K562 (cell line): ENCODE results near the gene SP140L. TPM values are rescaled to one million over a fixed set of nuclear protein-coding genes. Genes with fewer than 3 reads are reported as not detected.

Experiments
- BMI1 ChIP-seq: fragments of 150-350 bp; IDR thresholded peaks from 2 replicates; pipeline ENCODE4 v1.6.1; 2014; ENCODE audit warnings: low read length
- CBFA2T2 ChIP-seq: fragments of 450-650 bp; conservative IDR thresholded peaks from 2 replicates; pipeline ENCODE4 v1.6.1; 2017; ENCODE audit warnings: mild to moderate bottlenecking
- CXXC5 ChIP-seq: fragments of 250-450 bp; sonication (Bioruptor Pico); IDR thresholded peaks from 2 replicates; pipeline ENCODE4 v1.8.0; 2022; ENCODE audit warnings: inconsistent platforms, mild to moderate bottlenecking, moderate library complexity
- E2F6 ChIP-seq, 2 experiments: IDR thresholded peaks; 2 replicates each; pipeline ENCODE4 v1.6.1; 2011; ENCODE audit warnings: borderline replicate concordance in 1 of 2, control low read depth in 1 of 2, low read depth in 1 of 2, low read length in 1 of 2, mild to moderate bottlenecking in 1 of 2, mixed read lengths in 1 of 2, moderate library complexity in 1 of 2; ENCODE audit not compliant: insufficient read depth in 1 of 2, insufficient read length in 1 of 2, poor library complexity in 1 of 2, severe bottlenecking in 1 of 2; ENCODE audit errors: extremely low read depth in 1 of 2
- HSF4 ChIP-seq: fragments of 250-450 bp; sonication (Bioruptor Pico); IDR thresholded peaks from 2 replicates; pipeline ENCODE4 v2.1.2; 2022; ENCODE audit warnings: mild to moderate bottlenecking, moderate library complexity, borderline replicate concordance
- MGA ChIP-seq: fragments of 450-650 bp; IDR thresholded peaks from 2 replicates; pipeline ENCODE4 v1.6.1; 2016; ENCODE audit warnings: mild to moderate bottlenecking, moderate library complexity
- PHTF2 ChIP-seq: fragments of 250-450 bp; sonication (Bioruptor Pico); IDR thresholded peaks from 2 replicates; pipeline ENCODE4 v1.5.0; 2021; ENCODE audit warnings: mild to moderate bottlenecking
- POLR3A ChIP-seq: IDR thresholded peaks from 2 replicates; pipeline ENCODE4 v1.6.1; 2011; ENCODE audit warnings: borderline replicate concordance, mild to moderate bottlenecking, moderate library complexity; ENCODE audit not compliant: insufficient read length, insufficient read depth; ENCODE audit errors: extremely low read depth
- SMC3 ChIP-seq: conservative IDR thresholded peaks from 2 replicates; pipeline ENCODE4 v1.6.1; 2011; ENCODE audit warnings: low read depth, low read length, improper control_type of control experiment; ENCODE audit not compliant: insufficient read depth
- SNAPC5 ChIP-seq: fragments of 250-450 bp; sonication (Bioruptor Pico); IDR thresholded peaks from 2 replicates; pipeline ENCODE4 v1.8.0; 2021; ENCODE audit warnings: moderate library complexity, mild to moderate bottlenecking, inconsistent platforms
- TOE1 ChIP-seq, 2 experiments: fragments of 450-650 bp in 1 of 2; sonication (generic) in 1 of 2; formaldehyde crosslinking in 1 of 2; IDR thresholded peaks; 2 replicates each; pipeline versions ENCODE4 v1.7.1 to v1.8.0; 2016 to 2022; ENCODE audit warnings: borderline replicate concordance in 2 of 2, mild to moderate bottlenecking in 2 of 2, antibody characterized with exemption in 1 of 2, inconsistent platforms in 1 of 2, low read depth in 1 of 2, missing genetic modification reagents in 1 of 2, moderate library complexity in 1 of 2
- ZSCAN32 ChIP-seq: fragments of 450-650 bp; formaldehyde crosslinking; IDR thresholded peaks from 2 replicates; pipeline ENCODE4 v1.4.0; 2020; ENCODE audit warnings: mild to moderate bottlenecking, moderate library complexity
- polyA plus RNA-seq, 8 experiments: library from polyadenylated mRNA; depleted of rRNA in 4 of 8; stranded (reverse) in 5 of 8; unstranded in 3 of 8; fragments of >200 nt; fragmentation: Nextera tagmentation in 2 of 8; fragmentation: Illumina TruSeq in 1 of 8; extraction: Ambion mirVana in 2 of 8; extraction: Trizol in 1 of 8; gene quantifications; 2 replicates each; pipeline versions ENCODE4 v1.2.1 to v1.2.3, GENCODE V29; 2011 to 2014; ENCODE audit warnings: inconsistent platforms in 1 of 8, missing spikeins in 1 of 8
- total RNA-seq, 7 experiments: library from RNA; depleted of rRNA in 6 of 7; stranded (reverse); fragments of >200 nt in 6 of 7; fragmentation: Illumina TruSeq in 2 of 7; extraction: Trizol in 2 of 7; gene quantifications; 2 replicates each; pipeline versions ENCODE4 v1.2.1 to v1.2.3, GENCODE V29; 2011 to 2021; ENCODE audit warnings: low replicate concordance in 1 of 7

Gene SP140L
- total and polyA plus RNA-seq, 9 of the 15 experiments (the other 6 are each of a cell fraction or from before 2014, with no cell fraction given): 4.0 to 15.5 (median 11.3) TPM

GRCh38 chr2:230305416-230306275 lies 21.3 kb upstream of the SP140L start (continued):
- TF ChIP-seq ZSCAN32 (CRISPR knock-in tag) (no peak), POLR3A (no peak), E2F6 (IDR thresholded peaks at IDR 0.05; ENCODE audit: borderline replicate concordance in 1 of 2, extremely low read depth in 1 of 2, insufficient read depth in 1 of 2, insufficient read length in 1 of 2, low read depth in 1 of 2, low read length in 1 of 2, poor library complexity in 1 of 2, severe bottlenecking in 1 of 2) (no peak), CBFA2T2 (no peak), SMC3 (no peak), MGA (no peak), CXXC5 (CRISPR knock-in tag) (no peak), SNAPC5 (no peak), TOE1 (IDR thresholded peaks at IDR 0.05; ENCODE audit: borderline replicate concordance) (no peak), TOE1 (CRISPR knock-in tag; IDR thresholded peaks at IDR 0.05; ENCODE audit: borderline replicate concordance, low read depth) (no peak), HSF4 (CRISPR knock-in tag) (no peak), PHTF2 (CRISPR knock-in tag) (no peak), BMI1 (no peak)
